NB4 (cell line): Measurements from ENCODE around the gene ST8SIA5.

Experiments
- CTCF ChIP-seq: IDR thresholded peaks from one replicate; pipeline ENCODE4 v1.5.1; 2012; ENCODE audit warnings: low read depth, low read length
- MYC ChIP-seq: IDR thresholded peaks from 2 replicates; pipeline ENCODE4 v1.6.1; 2011; ENCODE audit warnings: low read depth, low read length
- POLR2A ChIP-seq: IDR thresholded peaks from 2 replicates; pipeline ENCODE4 v1.6.1; 2011; ENCODE audit warnings: mild to moderate bottlenecking; ENCODE audit not compliant: insufficient read length; ENCODE audit errors: extremely low read depth

GRCh38 chr18:46732201-46732600, 24.7 kb downstream of the ST8SIA5 start:
- TF ChIP-seq CTCF (no peak), MYC (no peak), POLR2A (no peak)
